ENCODE data around the gene RAB8B.

GRCh38 chr15:63295341-63295740, 105.9 kb downstream of the RAB8B start:
- TF ChIP-seq POLR2A (IDR thresholded peaks at IDR 0.05; ENCODE audit: low read length) = no peak
- no peak for TF ChIP-seq GATA1 (IDR thresholded peaks at IDR 0.05; ENCODE audit: low read depth, low read length)
